GM12878 (cell line): Measurements from ENCODE around the gene ANGEL1.

Experiments
- CEBPB ChIP-seq, 2 experiments: fragments of 150-350 bp in 1 of 2; IDR thresholded peaks; 2 replicates each; pipeline ENCODE4 v1.6.1; 2012 to 2014; ENCODE audit warnings: low read depth in 2 of 2, low read length in 2 of 2, borderline replicate concordance in 1 of 2, inconsistent platforms in 1 of 2
- CHD1 ChIP-seq: IDR thresholded peaks from 2 replicates; pipeline ENCODE4 v1.6.1; 2012; ENCODE audit warnings: low read depth, low read length, improper control_type of control experiment
- CTCF ChIP-seq, 3 experiments: IDR thresholded peaks in 2 of 3; conservative IDR thresholded peaks in 1 of 3; 2 replicates each; pipeline ENCODE4 v1.5.1; 2011; ENCODE audit warnings: low read depth in 3 of 3, low read length in 3 of 3, mild to moderate bottlenecking in 3 of 3, control low read depth in 2 of 3, moderate library complexity in 2 of 3, inconsistent platforms in 1 of 3, mixed read lengths in 1 of 3; ENCODE audit not compliant: control insufficient read depth in 2 of 3, insufficient read depth in 1 of 3; ENCODE audit errors: extremely low read depth in 1 of 3
- EZH2 ChIP-seq: IDR thresholded peaks from 2 replicates; pipeline ENCODE4 v1.6.1; 2012; ENCODE audit warnings: low read depth, mild to moderate bottlenecking, control low read depth, inconsistent platforms, low read length, borderline replicate concordance; ENCODE audit not compliant: control insufficient read depth
- MAX ChIP-seq: IDR thresholded peaks from 2 replicates; pipeline ENCODE4 v1.6.1; 2012; ENCODE audit warnings: low read depth, low read length, improper control_type of control experiment
- NFYA ChIP-seq: IDR thresholded peaks from 2 replicates; pipeline ENCODE4 v1.6.1; 2011; ENCODE audit warnings: low read depth, mild to moderate bottlenecking, low read length, improper control_type of control experiment, borderline replicate concordance
- POLR2A ChIP-seq: IDR thresholded peaks from 2 replicates; pipeline ENCODE4 v1.6.1; 2011; ENCODE audit warnings: low read depth, mild to moderate bottlenecking, low read length
- RAD51 ChIP-seq: fragments of 450-650 bp; IDR thresholded peaks from 2 replicates; pipeline ENCODE4 v1.6.1; 2016; ENCODE audit warnings: moderate library complexity, mild to moderate bottlenecking, inconsistent platforms

DNA sequence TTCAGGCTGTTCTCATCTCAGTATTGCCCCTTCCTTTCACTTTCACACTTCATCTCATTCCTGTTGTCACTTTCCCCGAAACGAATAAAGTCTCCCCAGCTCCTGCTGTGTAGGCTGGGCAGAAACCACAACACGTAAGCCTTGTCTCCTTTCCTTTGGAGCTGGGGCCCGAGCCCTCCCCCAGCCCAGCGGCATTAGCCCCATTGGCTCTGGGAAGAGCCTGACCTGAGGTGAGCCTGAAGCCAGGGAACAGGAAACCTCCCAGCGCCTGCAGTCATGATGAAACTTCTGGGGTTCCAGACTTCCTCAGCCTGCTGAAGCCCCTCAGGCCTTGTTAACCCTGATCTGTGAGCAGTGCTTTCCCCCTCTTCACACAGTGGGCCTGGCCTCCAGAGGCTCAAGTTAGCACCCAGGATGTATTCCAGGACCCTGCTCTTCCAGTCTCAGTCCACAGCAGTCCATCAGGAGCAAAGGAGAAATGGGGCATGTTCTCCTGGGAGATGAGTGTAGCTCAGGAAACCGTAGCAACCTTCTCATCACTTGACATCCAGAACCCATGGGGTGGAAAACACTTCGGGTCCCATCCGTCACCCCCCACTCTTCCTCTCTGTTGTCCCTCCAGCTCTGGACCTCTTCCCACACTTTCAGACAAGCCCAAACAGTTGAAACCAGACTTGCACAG, 29.7 kb downstream of the ANGEL1 start:
- no peak for TF ChIP-seq NFYA
- no peak for TF ChIP-seq CTCF (IDR thresholded peaks at IDR 0.05 in 2 of 3, conservative IDR thresholded peaks at IDR 0.05 in 1 of 3; ENCODE audit: control insufficient read depth in 2 of 3, extremely low read depth in 1 of 3, insufficient read depth in 1 of 3, low read depth in 3 of 3, low read length in 3 of 3)
- no peak for TF ChIP-seq CEBPB (IDR thresholded peaks at IDR 0.05; ENCODE audit: borderline replicate concordance in 1 of 2, low read depth in 2 of 2, low read length in 2 of 2)
- TF ChIP-seq POLR2A = no peak
- TF ChIP-seq MAX = no peak
- no peak for TF ChIP-seq EZH2
- no peak for TF ChIP-seq RAD51
- TF ChIP-seq CHD1 = no peak
